Measurements from ENCODE around the gene LMBRD1.
"Not testable (repeated sequence)": the region's sequence is repeated elsewhere in the genome, so short reads cannot be mapped to it uniquely, and the experiment has no call there.

Gene LMBRD1

GRCh38 chr6:69796642-69797390 lies at the start of gene LMBRD1:
Gene LMBRD1, minus strand, starts transcription at chr6:69797010. Its CDS starts 129 bp downstream, at chr6:69796881.
- peak; percentile 91 for DNase-seq

- no peak for DNase-seq
Observed at GRCh38 chr6:69846312-69846711, 49.5 kb upstream of the LMBRD1 start.

GRCh38 chr6:69843189-69843588 lies 46.4 kb upstream of the LMBRD1 start:
- DNase-seq = no peak

- no peak for DNase-seq
Observed at GRCh38 chr6:69841862-69842261, 45.1 kb upstream of the LMBRD1 start.

GRCh38 chr6:69835414-69836179 lies 38.8 kb upstream of the LMBRD1 start:
- DNase-seq = no peak

GRCh38 chr6:69832558-69832957 lies 35.7 kb upstream of the LMBRD1 start:
- no peak for DNase-seq

GRCh38 chr6:69827276-69827893 lies 30.6 kb upstream of the LMBRD1 start:
- no peak for DNase-seq

- DNase-seq = no peak
Observed at GRCh38 chr6:69825904-69826303, 29.1 kb upstream of the LMBRD1 start.

- DNase-seq = not testable (repeated sequence)
Observed at GRCh38 chr6:69824355-69824754, 27.5 kb upstream of the LMBRD1 start.

- no peak for DNase-seq
Observed at GRCh38 chr6:69820438-69820837, 23.6 kb upstream of the LMBRD1 start.

GRCh38 chr6:69820018-69820417 lies 23.2 kb upstream of the LMBRD1 start:
- no peak for DNase-seq

- no peak for DNase-seq
Observed at GRCh38 chr6:69819138-69819537, 22.3 kb upstream of the LMBRD1 start.

- no peak for DNase-seq
Observed at GRCh38 chr6:69818223-69818930, 21.6 kb upstream of the LMBRD1 start.

- no peak for DNase-seq
Observed at GRCh38 chr6:69817358-69817757, 20.5 kb upstream of the LMBRD1 start.

GRCh38 chr6:69816569-69816968 lies 19.8 kb upstream of the LMBRD1 start:
- DNase-seq = no peak

- DNase-seq = no peak
Observed at GRCh38 chr6:69816026-69816425, 19.2 kb upstream of the LMBRD1 start.

GRCh38 chr6:69813508-69813907 lies 16.7 kb upstream of the LMBRD1 start:
- no peak for DNase-seq

GRCh38 chr6:69812746-69813427 lies 16.1 kb upstream of the LMBRD1 start:
- DNase-seq = no peak

- no peak for DNase-seq
Observed at GRCh38 chr6:69802995-69803394, 6.2 kb upstream of the LMBRD1 start.

- DNase-seq = no peak
Observed at GRCh38 chr6:69801711-69802110, 4.9 kb upstream of the LMBRD1 start.

GRCh38 chr6:69801225-69801624 lies 4.4 kb upstream of the LMBRD1 start:
- no peak for DNase-seq

- not testable (repeated sequence) for DNase-seq
Observed at GRCh38 chr6:69798796-69799195, 2.0 kb upstream of the LMBRD1 start.

Measured in NCI-H2107 (cell line).